Stimulated activated CD4-positive, alpha-beta T cell treated with anti-CD3 and anti-CD28 coated beads, Interleukin-15, amount 100 ng/mL, for 24 hours (primary cell): ENCODE data around the gene GDI1.

Source experiments
- DNase-seq: peaks from one replicate; pipeline ENCODE4 v3.0.0-alpha.2; 2020

The GDI1 gene

GRCh38 chrX:154484255-154485149, 47.5 kb downstream of the GDI1 start:
- no peak for DNase-seq

GRCh38 chrX:154485150-154486051, 48.4 kb downstream of the GDI1 start:
- DNase-seq = no peak

GRCh38 chrX:154486052-154486395, 49.1 kb downstream of the GDI1 start:
- peak; percentile 44 for DNase-seq

- peak; percentile 69 for DNase-seq
These were observed 49.6 kb downstream of the GDI1 start, which contains the start of gene UBL4A for GRCh38 chrX:154486396-154487207. Gene UBL4A (minus strand): TSS chrX:154486615. CDS start chrX:154486584, 31 bp downstream.

GRCh38 chrX:154487518-154488290, 50.8 kb downstream of the GDI1 start:
- no peak for DNase-seq

- no peak for DNase-seq
These were observed 51.6 kb downstream of the GDI1 start for GRCh38 chrX:154488336-154489075.

- DNase-seq = no peak
These were observed 52.2 kb downstream of the GDI1 start for GRCh38 chrX:154489182-154489581.

GRCh38 chrX:154490021-154490413, 53.1 kb downstream of the GDI1 start:
- DNase-seq = peak; percentile 48

- DNase-seq = peak; percentile 90
These were observed 53.6 kb downstream of the GDI1 start, which contains the start of gene SLC10A3 for GRCh38 chrX:154490414-154491083. Gene SLC10A3 (minus strand): TSS chrX:154490629. CDS start chrX:154488940, 1,689 bp downstream.
